Smooth muscle cell (in vitro differentiated cells): ENCODE data around the gene DDX49. TPM values are rescaled to one million over a fixed set of nuclear protein-coding genes. Genes with fewer than 3 reads are reported as not detected.

Experiments used
- DNase-seq: peaks from one replicate; lab custom pipeline; 2025; ENCODE audit not compliant: unreplicated experiment; lab: John Stamatoyannopoulos, UW
- H2AFZ ChIP-seq: fragments of 200-600 bp; sonication (generic); 2 replicates; pipeline ENCODE4 v1.6.0; 2016; ENCODE audit warnings: antibody characterized with exemption, low read depth, mild to moderate bottlenecking
- H3F3A ChIP-seq: fragments of 200-600 bp; sonication (generic); 2 replicates; pipeline ENCODE4 v1.6.0; 2017; ENCODE audit warnings: antibody characterized with exemption, low read depth
- H3K27ac ChIP-seq: fragments of 200-600 bp; sonication (generic); 2 replicates; pipeline ENCODE4 v1.5.1; 2016; ENCODE audit warnings: low read depth, mild to moderate bottlenecking
- H3K27me3 ChIP-seq: fragments of 200-600 bp; sonication (generic); 2 replicates; pipeline ENCODE4 v1.6.1; 2016; ENCODE audit warnings: low read depth, mild to moderate bottlenecking
- H3K36me3 ChIP-seq: fragments of 200-600 bp; sonication (generic); 2 replicates; pipeline ENCODE4 v1.5.1; 2016; ENCODE audit warnings: low read depth
- H3K4me1 ChIP-seq: fragments of 200-600 bp; sonication (generic); 2 replicates; pipeline ENCODE4 v1.5.1; 2016; ENCODE audit warnings: low read depth
- H3K4me2 ChIP-seq: fragments of 200-600 bp; sonication (generic); 2 replicates; pipeline ENCODE4 v1.6.0; 2016; ENCODE audit warnings: mild to moderate bottlenecking
- H3K4me3 ChIP-seq: fragments of 200-600 bp; sonication (generic); 2 replicates; pipeline ENCODE4 v1.5.1; 2016; ENCODE audit warnings: mild to moderate bottlenecking
- H3K79me2 ChIP-seq: fragments of 200-600 bp; sonication (generic); 2 replicates; pipeline ENCODE4 v1.6.0; 2016; ENCODE audit warnings: low read depth, mild to moderate bottlenecking
- H3K9ac ChIP-seq: fragments of 200-600 bp; sonication (generic); 2 replicates; pipeline ENCODE4 v1.6.0; 2016; ENCODE audit warnings: low read depth
- H3K9me3 ChIP-seq: fragments of 200-600 bp; sonication (generic); replicated peaks from 2 replicates; pipeline ENCODE4 v1.5.1; 2016; ENCODE audit warnings: low read depth
- H4K20me1 ChIP-seq: fragments of 200-600 bp; sonication (generic); 2 replicates; pipeline ENCODE4 v1.6.0; 2016; ENCODE audit warnings: low read depth
- CTCF ChIP-seq: fragments of 200-600 bp; sonication (generic); IDR thresholded peaks from 2 replicates; pipeline ENCODE4 v1.5.1; 2017; ENCODE audit warnings: borderline replicate concordance, mild to moderate bottlenecking, antibody characterized with exemption; ENCODE audit not compliant: insufficient read depth, poor library complexity, severe bottlenecking
- WGBS: methylation state at CpG from one replicate; pipeline ENCODE4 v1.1.7; 2016; ENCODE audit warnings: low lambda C conversion rate; 5-methylcytosine and 5-hydroxymethylcytosine counted together
- polyA plus RNA-seq: library from polyadenylated mRNA; unstranded; fragments of >200 nt; fragmentation: Nextera tagmentation; extraction: Ambion mirVana; gene quantifications from 2 replicates; pipeline ENCODE4 v1.2.1, GENCODE V29; 2016
- total RNA-seq: library from RNA; depleted of rRNA; stranded (reverse); fragments of >200 nt; gene quantifications from 2 replicates; pipeline ENCODE4 v1.2.3, GENCODE V29; 2014

DDX49 gene
- total and polyA plus RNA-seq, 2 experiments from 2014 or later: 36.1 to 39.6 TPM

- no peak overlapping the region for H3K4me2 ChIP-seq
- no peak for TF ChIP-seq CTCF
Measured at GRCh38 chr19:18871543-18871942, 48.0 kb upstream of the DDX49 start.

GRCh38 chr19:18875726-18876125 is 43.8 kb upstream of the DDX49 start:
- Histone ChIP-seq H3K9ac (no peak overlapping the region), H3K9me3 (no peaks in the 10 kb centered on the region), H3K27me3 (no peaks in the 10 kb centered on the region), H3K4me2 (no peak overlapping the region), H4K20me1 (no peaks in the 10 kb centered on the region), H3K36me3 (no peaks in the 10 kb centered on the region), H2AFZ (no peak overlapping the region), H3K27ac (no peak overlapping the region), H3K4me1 (no peaks in the 10 kb centered on the region), H3F3A (no peaks in the 10 kb centered on the region), H3K4me3 (no peak overlapping the region), H3K79me2 (no peaks in the 10 kb centered on the region)
- DNase-seq: no peak
- 89% methylated on average over 5 of the region's 5 CpGs for WGBS
- no peak for TF ChIP-seq CTCF

More at GRCh38 chr19:18871543-18871942, 48.0 kb upstream of the DDX49 start:
- DNase-seq: no peak
- no peaks in the 10 kb centered on the region for H3K9me3 ChIP-seq
- H3K27me3 ChIP-seq: no peaks in the 10 kb centered on the region
- no peak overlapping the region for H3K27ac ChIP-seq
- H2AFZ ChIP-seq: no peak overlapping the region
- WGBS: 85% methylated on average over 7 of the region's 7 CpGs
- H3K79me2 ChIP-seq: no peaks in the 10 kb centered on the region
- no peaks in the 10 kb centered on the region for H3K36me3 ChIP-seq
- H3F3A ChIP-seq: no peaks in the 10 kb centered on the region
- H3K4me1 ChIP-seq: no peaks in the 10 kb centered on the region
- H4K20me1 ChIP-seq: peaks cover 18% of the 10 kb centered on the region
- no peak overlapping the region for H3K9ac ChIP-seq
- H3K4me3 ChIP-seq: no peak overlapping the region

GRCh38 chr19:18876865-18877264 is 42.6 kb upstream of the DDX49 start:
- no peak for DNase-seq
- H3K9ac ChIP-seq: no peak overlapping the region
- H3K36me3 ChIP-seq: no peaks in the 10 kb centered on the region
- no peaks in the 10 kb centered on the region for H3K79me2 ChIP-seq
- no peak overlapping the region for H3K27ac ChIP-seq
- no peaks in the 10 kb centered on the region for H3K9me3 ChIP-seq
- H3K27me3 ChIP-seq: no peaks in the 10 kb centered on the region
- H2AFZ ChIP-seq: no peak overlapping the region
- H4K20me1 ChIP-seq: no peaks in the 10 kb centered on the region
- no peak overlapping the region for H3K4me2 ChIP-seq
- H3K4me3 ChIP-seq: no peak overlapping the region
- WGBS: 97% methylated on average over 7 of the region's 7 CpGs
- H3F3A ChIP-seq: no peaks in the 10 kb centered on the region
- H3K4me1 ChIP-seq: no peaks in the 10 kb centered on the region
- no peak for TF ChIP-seq CTCF

- no peak overlapping the region for H3K4me2 ChIP-seq
- no peaks in the 10 kb centered on the region for H3F3A ChIP-seq
- H4K20me1 ChIP-seq: no peaks in the 10 kb centered on the region
- H3K9ac ChIP-seq: no peak overlapping the region
- TF ChIP-seq CTCF: no peak
- no peak for DNase-seq
- no peaks in the 10 kb centered on the region for H3K79me2 ChIP-seq
- no peak overlapping the region for H3K4me3 ChIP-seq
- no peaks in the 10 kb centered on the region for H3K36me3 ChIP-seq
- no peak overlapping the region for H2AFZ ChIP-seq
- 93% methylated on average over 23 of the region's 25 CpGs for WGBS
- H3K4me1 ChIP-seq: no peaks in the 10 kb centered on the region
- no peaks in the 10 kb centered on the region for H3K9me3 ChIP-seq
- no peaks in the 10 kb centered on the region for H3K27me3 ChIP-seq
- H3K27ac ChIP-seq: no peak overlapping the region
Measured at GRCh38 chr19:18878058-18878797, 41.3 kb upstream of the DDX49 start.
